DOHH2 (cell line): ENCODE results near the gene PEAK3.

Source experiments
- H3F3A ChIP-seq: fragments of 200-600 bp; sonication (generic), shearing (Covaris generic); 2 replicates; pipeline ENCODE4 v1.6.0; 2016; ENCODE audit warnings: antibody characterized with exemption, mild to moderate bottlenecking; ENCODE audit not compliant: control insufficient read depth, insufficient read depth
- H3K27ac ChIP-seq: fragments of 200-600 bp; sonication (generic); 2 replicates; pipeline ENCODE4 v1.5.1; 2014; ENCODE audit warnings: low read depth, mild to moderate bottlenecking, low read length, moderate library complexity
- H3K27me3 ChIP-seq: fragments of 200-600 bp; sonication (generic); 2 replicates; pipeline ENCODE4 v1.6.1; 2014; ENCODE audit warnings: mild to moderate bottlenecking, low read length, mixed read lengths; ENCODE audit not compliant: control insufficient read depth
- H3K36me3 ChIP-seq: fragments of 200-600 bp; sonication (generic); 2 replicates; pipeline ENCODE4 v1.6.1; 2014; ENCODE audit warnings: mild to moderate bottlenecking, low read length, moderate library complexity, mixed read lengths; ENCODE audit not compliant: control insufficient read depth
- H3K4me1 ChIP-seq: fragments of 200-600 bp; sonication (generic); 2 replicates; pipeline ENCODE4 v1.6.1; 2014; ENCODE audit warnings: mild to moderate bottlenecking, low read length, mixed read lengths; ENCODE audit not compliant: control insufficient read depth
- H3K4me2 ChIP-seq: fragments of 200-600 bp; sonication (generic); 2 replicates; pipeline ENCODE4 v1.6.0; 2014; ENCODE audit warnings: mild to moderate bottlenecking, low read length, moderate library complexity
- H3K4me3 ChIP-seq: fragments of 200-600 bp; sonication (generic); 2 replicates; pipeline ENCODE4 v1.5.1; 2014; ENCODE audit warnings: mild to moderate bottlenecking, low read length, mixed read lengths
- H3K79me2 ChIP-seq: fragments of 200-600 bp; sonication (generic); 2 replicates; pipeline ENCODE4 v1.6.1; 2014; ENCODE audit warnings: mild to moderate bottlenecking, low read length, mixed read lengths; ENCODE audit not compliant: control insufficient read depth
- H3K9me2 ChIP-seq: fragments of 200-600 bp; sonication (generic); replicated peaks from 2 replicates; pipeline ENCODE4 v1.6.1; 2014; ENCODE audit warnings: mild to moderate bottlenecking, low read length, mixed read lengths; ENCODE audit not compliant: control insufficient read depth
- H3K9me3 ChIP-seq: fragments of 200-600 bp; sonication (generic); 2 replicates; pipeline ENCODE4 v1.6.1; 2014; ENCODE audit warnings: antibody characterized with exemption, low read length, mixed read lengths; ENCODE audit not compliant: control insufficient read depth, insufficient read depth
- H4K20me1 ChIP-seq: fragments of 200-600 bp; sonication (generic); 2 replicates; pipeline ENCODE4 v1.6.0; 2014; ENCODE audit warnings: low read depth, mild to moderate bottlenecking, antibody characterized with exemption, low read length, moderate library complexity; ENCODE audit not compliant: control insufficient read depth, insufficient read depth
- EZH2phosphoT487 ChIP-seq: fragments of 200-600 bp; sonication (generic); IDR thresholded peaks from 2 replicates; pipeline ENCODE4 v1.6.1; 2017; ENCODE audit warnings: borderline replicate concordance, mild to moderate bottlenecking, antibody characterized with exemption, low read length, moderate library complexity, mixed read lengths
- TF ChIP-seq, protein P1 (sequence below): fragments of 200-600 bp; sonication (generic); IDR thresholded peaks from one replicate; pipeline ENCODE4 v1.5.1; 2014; ENCODE audit warnings: antibody characterized with exemption, mild to moderate bottlenecking, low read depth, low read length; ENCODE audit not compliant: poor library complexity, severe bottlenecking

Gene PEAK3

DNA sequence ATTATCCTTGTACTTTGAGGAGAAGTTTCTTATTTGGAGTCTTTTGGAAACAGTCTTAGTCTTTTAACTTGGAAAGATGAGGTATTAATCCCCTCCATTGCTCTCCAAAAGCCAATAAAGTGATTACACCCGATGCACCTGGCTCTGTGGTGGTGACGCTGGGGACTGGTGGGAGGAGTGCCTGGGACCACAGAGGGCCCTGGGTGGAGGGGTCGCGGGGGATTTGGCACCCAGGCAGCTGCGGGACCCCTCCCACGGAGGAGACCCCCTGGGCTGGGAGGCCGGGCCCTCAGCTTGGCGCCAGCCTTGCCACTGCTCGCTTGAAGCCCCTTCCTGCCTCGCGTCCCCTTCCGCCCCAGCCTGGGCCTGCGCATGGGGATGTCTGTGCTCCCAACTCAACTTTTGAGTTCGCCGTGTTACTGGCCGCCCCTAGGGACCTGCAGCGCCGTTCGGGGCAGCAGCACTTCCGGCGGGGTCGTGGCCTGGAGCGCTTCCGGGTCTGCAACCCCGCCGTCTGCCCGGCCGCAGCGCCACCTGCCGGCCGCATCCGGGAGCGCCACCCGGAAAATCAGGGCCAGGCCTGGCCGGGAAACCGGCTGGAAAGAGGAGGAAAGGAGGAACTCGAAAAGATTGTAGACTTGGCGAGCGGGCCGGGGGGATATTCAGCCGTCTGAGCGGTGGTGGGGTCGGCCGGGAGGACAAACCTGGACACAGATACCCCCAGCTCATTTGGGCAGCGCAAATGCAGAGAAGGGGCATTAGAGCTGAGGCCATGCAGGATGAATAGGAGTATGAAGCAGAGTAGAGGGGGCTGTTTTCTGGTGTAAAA, 8.4 kb downstream of the PEAK3 start:
- Histone ChIP-seq H3K4me1 (peaks cover 25% of the 10 kb centered on the region), H3K4me2 (peak overlapping the region; percentile 99), H4K20me1 (peaks cover 24% of the 10 kb centered on the region), H3K27ac (peak overlapping the region; percentile 85), H3K9me2 (no peaks in the 10 kb centered on the region), H3F3A (peaks cover 37% of the 10 kb centered on the region), H3K9me3 (no peaks in the 10 kb centered on the region), H3K36me3 (peaks cover 57% of the 10 kb centered on the region), H3K79me2 (peaks cover 58% of the 10 kb centered on the region), H3K4me3 (peak overlapping the region; percentile 86), H3K27me3 (no peaks in the 10 kb centered on the region)
- no peak for TF ChIP-seq EZH2phosphoT487
- TF ChIP-seq, protein P1, sequence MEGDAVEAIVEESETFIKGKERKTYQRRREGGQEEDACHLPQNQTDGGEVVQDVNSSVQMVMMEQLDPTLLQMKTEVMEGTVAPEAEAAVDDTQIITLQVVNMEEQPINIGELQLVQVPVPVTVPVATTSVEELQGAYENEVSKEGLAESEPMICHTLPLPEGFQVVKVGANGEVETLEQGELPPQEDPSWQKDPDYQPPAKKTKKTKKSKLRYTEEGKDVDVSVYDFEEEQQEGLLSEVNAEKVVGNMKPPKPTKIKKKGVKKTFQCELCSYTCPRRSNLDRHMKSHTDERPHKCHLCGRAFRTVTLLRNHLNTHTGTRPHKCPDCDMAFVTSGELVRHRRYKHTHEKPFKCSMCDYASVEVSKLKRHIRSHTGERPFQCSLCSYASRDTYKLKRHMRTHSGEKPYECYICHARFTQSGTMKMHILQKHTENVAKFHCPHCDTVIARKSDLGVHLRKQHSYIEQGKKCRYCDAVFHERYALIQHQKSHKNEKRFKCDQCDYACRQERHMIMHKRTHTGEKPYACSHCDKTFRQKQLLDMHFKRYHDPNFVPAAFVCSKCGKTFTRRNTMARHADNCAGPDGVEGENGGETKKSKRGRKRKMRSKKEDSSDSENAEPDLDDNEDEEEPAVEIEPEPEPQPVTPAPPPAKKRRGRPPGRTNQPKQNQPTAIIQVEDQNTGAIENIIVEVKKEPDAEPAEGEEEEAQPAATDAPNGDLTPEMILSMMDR = peak; percentile 97

GRCh38 chr19:2271234-2272103, 10.5 kb downstream of the PEAK3 start:
- peaks cover 65% of the 10 kb centered on the region for H3K79me2 ChIP-seq
- peak overlapping the region; percentile 99 for H3K4me2 ChIP-seq
- H3K36me3 ChIP-seq = peaks cover 57% of the 10 kb centered on the region
- no peaks in the 10 kb centered on the region for H3K9me2 ChIP-seq
- TF ChIP-seq EZH2phosphoT487 = no peak
- TF ChIP-seq, protein P1 = no peak
- no peaks in the 10 kb centered on the region for H3K27me3 ChIP-seq
- H3K9me3 ChIP-seq = no peaks in the 10 kb centered on the region
- peaks cover 37% of the 10 kb centered on the region for H3F3A ChIP-seq
- peak overlapping the region; percentile 85 for H3K27ac ChIP-seq
- H3K4me3 ChIP-seq = peak overlapping the region; percentile 86
- H3K4me1 ChIP-seq = peaks cover 46% of the 10 kb centered on the region
- H4K20me1 ChIP-seq = peaks cover 24% of the 10 kb centered on the region

DNA sequence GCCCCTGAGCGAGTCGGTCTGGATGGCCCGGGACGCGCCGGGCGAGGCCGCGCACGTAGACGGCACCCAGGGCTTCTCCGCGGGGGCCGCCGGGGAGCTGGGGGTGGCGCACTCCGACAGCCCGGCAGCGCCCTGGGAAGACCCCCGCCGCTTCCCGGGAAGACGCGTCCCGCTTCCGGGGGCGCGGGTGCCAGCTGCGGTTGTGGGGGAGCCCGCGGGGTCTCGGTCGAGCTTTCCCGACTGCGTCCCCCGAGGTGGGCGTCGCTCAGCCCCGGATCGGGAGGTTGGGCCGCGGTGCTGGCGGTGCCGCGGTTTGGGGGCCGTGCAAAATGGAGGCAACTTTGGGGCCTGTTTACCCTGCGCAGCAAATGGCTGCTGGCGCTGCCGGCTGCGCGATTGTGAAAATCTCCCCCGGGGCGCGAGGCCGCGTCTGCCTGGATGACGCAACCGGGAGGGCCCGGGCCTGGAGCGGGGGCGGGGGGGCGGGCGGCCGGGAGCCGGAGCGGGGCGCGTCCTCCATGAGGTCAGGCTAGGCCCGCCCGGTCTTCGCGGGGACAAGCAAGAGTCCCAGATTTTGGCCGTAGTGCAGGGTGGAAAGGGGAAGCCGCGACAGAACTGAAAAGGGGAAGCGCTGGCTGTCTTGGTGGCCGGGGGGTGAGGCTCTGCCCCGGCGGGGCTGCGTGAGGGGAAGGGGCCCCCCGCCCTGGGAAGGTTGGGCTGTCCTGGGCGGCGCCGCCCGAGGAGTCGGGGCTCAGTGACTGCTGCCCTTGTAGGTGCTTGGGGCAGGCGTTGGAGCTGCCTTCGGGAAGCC, 11.3 kb downstream of the PEAK3 start:
- Histone ChIP-seq H3K27ac (peak overlapping the region; percentile 85), H3K79me2 (peaks cover 70% of the 10 kb centered on the region), H3K9me3 (no peaks in the 10 kb centered on the region), H3K36me3 (peaks cover 57% of the 10 kb centered on the region), H3K27me3 (no peaks in the 10 kb centered on the region), H3K9me2 (no peaks in the 10 kb centered on the region), H4K20me1 (peaks cover 24% of the 10 kb centered on the region), H3F3A (peaks cover 37% of the 10 kb centered on the region), H3K4me3 (peak overlapping the region; percentile 86), H3K4me2 (peak overlapping the region; percentile 99), H3K4me1 (peaks cover 55% of the 10 kb centered on the region)
- TF ChIP-seq EZH2phosphoT487 = no peak
- TF ChIP-seq, protein P1 = no peak
